Middle frontal gyrus (tissue), 1 donor: Measurements from ENCODE around the gene B4GALNT3.
"Not testable (repeated sequence)": the region's sequence is repeated elsewhere in the genome, so short reads cannot be mapped to it uniquely, and the experiment has no call there.

Experiments
- DNase-seq: peaks from one replicate; pipeline ENCODE4 v3.0.0-alpha.2; 2015; ENCODE audit warnings: low spot score; ENCODE audit errors: extremely low spot score

The B4GALNT3 gene

DNA sequence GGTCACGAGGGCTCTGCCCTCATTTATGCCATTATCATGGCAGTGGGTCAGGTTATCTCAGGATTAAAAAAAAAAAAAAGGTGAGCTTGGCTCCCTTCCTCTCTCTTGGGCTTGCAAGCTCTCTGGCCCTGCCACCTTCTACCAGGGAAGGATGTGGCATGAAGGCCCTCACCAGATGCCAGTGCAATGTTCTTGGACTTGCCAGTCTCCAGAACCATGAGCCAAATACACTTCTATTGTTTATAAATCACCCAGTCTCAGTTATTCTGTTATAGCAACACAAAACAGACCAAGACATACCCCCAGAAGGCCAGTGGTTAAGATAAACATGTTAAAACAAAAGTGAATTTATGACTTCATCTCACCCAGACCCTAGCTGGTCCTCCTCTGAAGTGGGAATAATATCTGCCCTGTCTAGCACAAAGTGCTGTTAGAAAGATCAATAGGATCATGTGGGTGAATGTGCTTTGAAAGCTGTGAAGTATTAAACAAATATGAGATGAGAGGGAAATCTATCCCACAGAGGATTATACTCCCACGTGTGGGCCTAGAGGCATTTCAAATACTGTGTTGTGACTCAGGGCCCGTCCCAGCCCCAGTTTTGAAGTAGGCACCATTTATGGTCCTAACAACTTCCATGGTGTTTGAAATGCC lies 114.9 kb downstream of the B4GALNT3 start:
- DNase-seq, result no peak

DNA sequence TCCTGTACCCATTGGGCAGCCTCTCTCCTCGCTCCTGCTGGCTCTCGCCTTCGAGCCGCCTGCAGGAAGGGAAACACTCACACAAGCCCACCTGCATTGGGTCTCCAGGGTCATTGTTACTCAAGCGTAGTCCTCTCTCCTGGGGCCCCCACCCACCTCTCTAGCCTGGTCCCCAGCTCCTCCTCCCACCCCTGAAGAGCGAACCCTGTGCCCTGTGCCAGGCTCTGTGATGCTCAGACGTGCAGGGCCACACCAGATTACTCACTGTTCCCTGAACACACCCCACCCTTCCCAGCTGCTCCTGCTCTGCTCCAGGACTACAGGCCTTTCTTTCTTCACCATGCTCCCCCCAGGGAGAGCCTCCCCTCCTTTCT lies 115.4 kb downstream of the B4GALNT3 start:
- no peak for DNase-seq

DNA sequence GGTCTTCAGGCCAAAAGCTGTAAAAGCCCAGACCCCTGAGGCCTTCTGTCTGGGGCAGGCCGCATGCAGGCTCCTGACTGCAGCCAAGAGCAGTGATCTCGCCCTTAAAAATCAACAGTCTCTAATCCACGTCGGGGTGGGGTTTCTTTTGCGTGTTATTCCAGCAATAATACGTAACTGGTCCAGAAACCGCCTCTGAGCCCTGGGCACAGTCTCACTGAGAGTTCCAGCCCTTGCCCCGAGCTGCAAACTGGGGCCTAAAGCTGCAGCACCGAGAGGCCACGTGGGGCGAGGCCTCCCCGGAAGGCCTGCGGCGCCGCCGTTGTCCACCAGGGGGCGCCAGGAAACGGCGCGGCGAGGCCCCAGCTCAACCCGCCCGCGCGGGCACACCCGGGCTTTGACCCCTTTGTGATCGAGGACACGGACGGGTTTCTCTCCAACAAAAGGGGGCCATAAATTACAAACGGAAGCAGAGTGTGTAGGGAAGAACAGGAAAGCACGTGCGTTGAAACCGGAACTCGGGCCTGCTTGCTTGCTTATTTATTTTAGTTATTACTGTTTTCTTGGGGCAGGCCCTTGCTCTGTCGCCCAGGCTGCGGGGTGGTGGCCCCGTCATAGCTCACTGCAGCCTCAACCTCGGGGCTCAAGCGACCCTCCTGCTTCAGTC lies 116.3 kb downstream of the B4GALNT3 start:
- DNase-seq, result peak; percentile 24

DNA sequence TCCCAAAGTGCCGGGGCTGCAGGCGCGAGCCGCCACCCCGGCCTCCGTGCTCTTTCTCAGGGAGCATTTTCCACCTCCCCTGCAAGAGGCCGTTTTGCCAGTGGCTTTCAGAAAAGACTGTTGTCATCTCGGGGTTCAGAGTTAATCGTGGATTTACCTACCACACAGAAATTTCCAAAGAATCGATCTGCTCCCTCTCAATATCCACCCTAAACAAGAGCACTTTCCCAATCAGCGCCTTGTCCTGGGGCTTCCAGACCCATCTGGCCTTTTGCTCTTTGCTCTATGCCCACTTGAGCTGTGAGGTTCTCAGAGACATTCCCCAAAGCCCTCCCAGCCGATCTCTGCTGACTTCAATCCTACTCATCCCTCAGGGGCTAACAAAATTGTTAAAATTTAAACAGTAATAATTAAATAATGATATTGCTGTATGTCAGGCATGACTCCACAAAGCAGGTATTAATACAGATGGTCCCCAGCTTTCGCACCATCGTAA lies 116.9 kb downstream of the B4GALNT3 start:
- no peak for DNase-seq

DNA sequence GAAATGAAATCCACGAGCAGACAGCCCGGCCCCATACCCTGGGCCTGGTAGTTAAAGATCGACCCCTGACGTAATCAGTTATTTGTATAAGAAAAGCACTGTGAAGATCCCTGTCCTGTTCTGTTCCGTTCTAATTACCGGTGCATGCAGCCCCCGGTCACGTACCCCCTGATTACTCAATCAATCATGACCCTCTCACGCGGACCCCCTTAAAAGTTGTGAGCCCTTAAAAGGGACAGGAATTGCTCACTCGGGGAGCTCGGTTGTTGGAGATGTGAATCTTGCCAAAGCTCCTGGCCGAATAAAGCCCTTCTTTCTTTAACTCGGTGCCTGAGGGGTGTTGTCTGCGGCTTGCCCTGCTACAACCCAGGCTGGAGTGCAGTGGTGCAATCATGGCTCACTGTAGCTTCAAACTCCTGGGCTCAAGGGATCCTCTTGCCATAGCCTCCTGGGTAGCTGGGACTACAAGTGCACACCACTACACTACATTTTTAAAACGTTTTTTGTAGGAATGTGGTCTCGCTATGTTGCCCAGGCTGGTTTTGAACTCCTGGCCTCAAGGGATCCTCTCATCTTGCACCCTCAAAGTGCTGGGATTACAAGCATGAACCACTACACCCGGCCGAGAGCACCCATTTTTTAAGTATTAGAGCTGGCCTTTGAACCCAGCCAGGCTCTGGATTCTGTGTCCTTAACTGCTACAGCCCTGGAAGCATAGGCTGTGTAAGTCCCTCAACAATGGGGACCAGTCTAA lies 118.4 kb downstream of the B4GALNT3 start:
- not testable (repeated sequence) for DNase-seq

DNA sequence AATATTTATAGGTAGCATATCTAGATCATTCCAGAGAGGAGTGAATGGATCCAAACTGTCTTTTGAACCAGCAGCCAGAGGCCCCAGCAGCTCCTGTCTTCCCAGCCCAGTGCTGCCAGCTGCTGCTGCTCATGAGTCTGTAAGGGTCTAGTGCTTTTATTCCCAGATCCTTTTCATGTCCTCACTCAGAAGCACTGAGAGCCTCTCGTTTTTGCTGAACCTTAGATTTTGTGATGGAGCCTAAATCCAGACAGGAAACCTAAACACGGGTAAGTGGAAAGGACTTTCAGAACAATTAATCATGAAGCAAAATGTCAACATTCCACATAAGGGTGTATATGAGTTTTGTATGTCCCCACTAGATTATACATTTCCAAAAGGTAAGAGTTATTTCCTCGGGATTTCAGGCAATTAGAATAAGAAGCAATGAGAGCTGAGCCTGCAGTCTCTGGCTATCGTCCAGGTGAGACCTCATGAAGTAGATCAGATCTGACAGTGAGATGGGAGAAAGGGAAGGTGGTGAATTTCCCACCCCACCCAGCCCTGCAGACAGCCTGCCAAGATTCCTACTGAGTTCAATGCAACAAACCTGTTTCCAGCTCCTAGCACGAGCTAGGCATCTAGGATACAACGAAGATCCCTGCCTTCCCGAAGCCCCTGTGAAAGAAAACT lies 119.1 kb downstream of the B4GALNT3 start:
- DNase-seq, result no peak

DNA sequence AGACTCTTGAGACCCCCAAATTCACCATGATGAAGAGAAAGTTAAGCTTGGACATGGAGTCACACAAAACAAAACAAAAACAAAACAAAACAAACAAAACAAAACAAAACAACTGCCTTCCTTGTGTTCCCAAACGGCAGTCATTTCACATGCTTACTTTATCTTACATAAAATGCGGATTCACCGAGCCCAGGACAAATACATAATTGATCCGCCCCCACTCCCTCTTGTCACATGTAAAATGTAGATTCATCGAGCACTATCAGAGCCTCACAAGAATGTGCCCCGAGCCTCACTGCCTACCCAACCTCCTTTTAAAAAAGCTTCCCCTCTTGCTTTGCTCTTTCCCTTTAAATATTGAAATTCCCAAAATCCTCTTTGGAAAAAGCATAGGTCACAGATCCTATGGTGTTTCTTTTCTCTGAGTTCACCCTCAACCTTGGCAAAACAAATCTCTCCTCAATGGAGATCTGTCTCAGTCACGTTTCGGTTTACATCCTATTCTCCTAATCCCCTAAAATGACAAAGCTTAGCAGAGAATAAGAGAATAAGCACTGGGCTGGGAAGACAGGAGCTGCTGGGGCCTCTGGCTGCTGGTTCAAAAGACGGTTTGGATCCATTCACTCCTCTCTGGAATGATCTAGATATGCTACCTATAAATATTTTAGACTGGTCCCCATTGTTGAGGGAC lies 119.8 kb downstream of the B4GALNT3 start:
- DNase-seq, result no peak

DNA sequence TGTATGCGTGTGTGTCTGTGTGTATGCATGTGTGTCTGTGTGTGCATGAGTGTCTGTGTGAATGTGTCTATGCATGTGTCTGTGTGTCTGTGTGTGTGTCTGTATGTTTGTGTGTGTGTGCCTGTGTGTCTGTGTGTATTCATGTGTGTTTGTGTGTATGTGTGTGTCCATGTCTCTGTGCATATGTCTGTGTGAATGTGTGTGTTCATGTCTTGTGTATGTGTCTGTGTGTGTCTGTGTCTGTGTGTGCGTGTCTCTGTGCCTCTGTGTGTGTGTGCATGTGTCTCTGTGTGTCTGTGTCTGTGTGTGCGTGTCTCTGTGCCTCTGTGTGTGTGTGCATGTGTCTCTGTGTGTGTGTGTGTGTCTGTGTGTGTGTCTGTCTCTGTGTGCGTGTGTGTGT lies 121.1 kb downstream of the B4GALNT3 start:
- no peak for DNase-seq

DNA sequence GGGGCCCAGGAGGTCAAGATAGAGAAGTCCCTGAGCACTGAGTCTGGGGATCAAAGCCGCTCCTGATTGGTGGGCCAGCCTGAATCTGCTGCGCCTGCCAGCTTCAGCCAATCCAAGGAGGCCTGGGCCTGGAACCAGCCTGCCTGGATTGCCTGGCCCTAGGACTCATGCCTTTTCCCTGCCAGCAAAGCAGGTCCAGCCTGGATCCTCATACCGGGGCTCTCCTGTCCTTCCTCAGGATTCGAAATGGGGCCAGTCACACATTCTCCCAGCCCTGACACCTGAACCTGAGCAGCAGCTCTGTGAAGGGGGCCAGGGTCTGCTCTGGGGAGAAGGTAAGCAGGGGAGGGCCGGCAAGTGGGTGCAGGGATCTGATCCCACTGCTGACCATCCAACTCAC lies 121.6 kb downstream of the B4GALNT3 start:
- DNase-seq, result no peak

DNA sequence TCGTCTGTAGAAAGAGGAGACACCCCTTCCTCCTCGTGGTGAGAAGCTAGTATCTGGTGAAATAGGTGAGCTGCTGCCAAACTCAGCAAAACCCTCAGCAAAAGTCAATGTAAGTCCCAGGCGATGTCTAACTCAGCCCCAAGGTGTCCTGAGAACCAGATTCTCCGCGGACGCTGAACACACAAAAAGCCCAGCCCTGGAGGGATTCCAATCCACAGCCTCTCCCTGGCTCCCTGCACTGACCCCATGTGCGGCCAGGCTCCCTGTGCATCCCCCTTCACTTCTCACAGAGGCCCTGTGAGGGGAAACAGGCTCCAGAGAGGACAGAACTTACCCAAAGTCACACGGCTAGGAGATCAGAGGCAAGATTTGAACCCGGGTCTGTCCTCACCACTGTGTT lies 122.0 kb downstream of the B4GALNT3 start:
- no peak for DNase-seq

DNA sequence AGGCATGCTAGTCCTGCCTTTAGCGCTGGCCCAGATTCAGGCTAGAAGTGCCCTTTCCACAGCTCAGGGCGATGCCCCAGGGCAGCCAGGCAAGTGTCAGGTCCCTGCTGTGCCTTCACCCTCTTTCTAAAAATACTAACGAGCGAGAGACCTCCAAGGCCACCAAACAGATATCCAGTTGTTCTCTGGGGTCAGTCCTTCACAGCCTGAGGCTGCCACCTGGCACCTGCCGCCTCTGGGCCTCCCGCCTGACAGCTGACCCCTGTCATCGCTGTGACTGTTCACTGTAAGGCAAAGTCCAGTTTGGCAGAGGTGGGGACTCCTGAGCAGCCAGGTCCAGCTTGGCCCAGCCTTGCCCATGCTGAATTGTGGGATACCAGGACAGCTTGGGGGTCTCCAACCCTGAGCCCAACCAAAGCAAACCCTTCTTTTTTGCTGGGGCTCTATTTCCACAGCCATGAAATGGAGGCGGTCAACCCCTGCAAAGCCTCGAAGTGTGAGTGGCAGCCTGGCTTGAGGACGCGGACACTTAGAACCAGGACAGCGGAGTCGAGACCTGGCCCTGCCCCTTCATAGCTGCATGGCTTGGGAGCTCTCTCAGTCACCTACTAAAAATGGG lies 123.6 kb downstream of the B4GALNT3 start:
- no peak for DNase-seq

DNA sequence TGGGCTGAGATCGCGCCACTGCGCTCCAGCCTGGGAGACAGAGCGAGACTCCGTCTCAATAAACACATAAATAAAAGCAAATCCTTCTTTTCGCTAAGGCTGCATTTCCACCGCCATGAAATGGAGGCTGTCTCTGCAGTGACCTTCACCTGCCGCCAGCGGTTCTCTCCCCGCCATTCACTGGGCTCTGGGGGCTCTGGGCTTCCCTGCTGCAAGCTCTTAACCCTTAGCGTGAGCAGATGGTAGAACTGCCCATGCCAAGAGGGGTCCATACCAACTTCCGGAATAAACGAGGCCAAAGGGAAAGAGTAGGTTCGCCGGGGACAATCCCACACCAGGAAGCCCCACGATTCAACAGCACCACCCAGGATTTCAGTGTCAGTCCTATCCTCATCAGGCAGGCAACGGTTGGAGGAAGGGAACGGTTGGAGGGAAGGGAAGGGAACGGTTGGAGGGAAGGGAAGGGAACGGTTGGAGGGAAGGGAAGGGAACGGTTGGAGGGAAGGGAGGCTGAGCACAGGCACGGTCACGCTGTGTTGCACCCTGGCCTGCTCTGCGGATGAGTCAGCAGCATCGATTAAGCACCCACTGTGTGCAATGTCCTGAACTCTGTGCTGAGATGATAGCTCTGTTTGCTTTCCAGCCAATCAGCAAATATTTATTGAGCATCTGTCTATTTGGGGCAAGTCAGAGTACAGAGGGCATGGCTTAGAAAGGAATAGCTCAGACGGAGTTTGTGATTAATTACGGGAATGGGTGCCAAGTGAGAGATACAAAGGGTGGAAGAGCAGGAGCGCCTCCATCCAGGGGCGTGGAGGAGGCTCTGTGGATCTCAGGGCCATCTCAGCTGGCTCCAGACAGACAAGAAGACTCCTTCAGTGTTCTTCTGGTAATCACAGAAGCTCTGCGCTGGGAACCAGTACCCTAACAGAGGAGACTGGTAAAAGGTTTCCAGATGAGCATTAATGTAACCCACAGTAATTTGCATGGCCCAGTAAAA lies 125.6 kb downstream of the B4GALNT3 start:
- no peak for DNase-seq

DNA sequence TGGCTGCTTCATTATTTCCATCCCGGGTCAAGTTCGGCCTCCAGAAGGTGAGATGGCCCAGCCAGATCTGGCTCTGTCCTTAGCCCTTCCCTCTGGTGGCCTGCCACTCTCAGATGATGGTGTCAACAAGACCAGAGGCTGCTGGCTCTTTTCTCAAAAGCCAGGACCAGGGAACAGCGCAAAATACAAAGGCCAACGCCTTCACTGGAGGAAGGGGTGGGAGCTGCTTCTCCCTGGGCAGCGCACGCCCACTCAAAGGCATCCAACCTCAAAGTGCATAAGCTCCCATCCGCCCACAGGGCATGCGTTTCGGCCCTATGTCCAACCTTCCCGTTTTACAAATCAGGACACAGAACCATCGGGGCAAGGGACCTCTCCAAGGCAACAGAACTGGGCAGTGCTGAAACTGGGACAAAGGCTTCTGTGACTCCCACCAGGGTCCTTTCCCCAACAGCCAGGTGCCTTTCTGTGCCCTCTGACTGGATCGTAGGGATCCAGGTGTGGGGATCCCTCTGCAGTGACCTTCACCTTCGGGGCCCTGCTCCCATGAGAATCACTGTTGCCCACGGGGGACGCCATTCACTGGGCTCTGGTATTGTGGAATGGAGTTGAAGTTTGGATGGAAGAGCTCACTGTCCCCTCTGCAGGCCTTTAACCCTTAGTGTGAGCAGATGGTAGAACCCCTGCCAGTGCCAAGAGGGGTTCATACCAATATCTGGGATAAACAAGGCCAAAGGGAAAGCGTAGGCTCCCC lies 126.8 kb downstream of the B4GALNT3 start:
- DNase-seq, result no peak

DNA sequence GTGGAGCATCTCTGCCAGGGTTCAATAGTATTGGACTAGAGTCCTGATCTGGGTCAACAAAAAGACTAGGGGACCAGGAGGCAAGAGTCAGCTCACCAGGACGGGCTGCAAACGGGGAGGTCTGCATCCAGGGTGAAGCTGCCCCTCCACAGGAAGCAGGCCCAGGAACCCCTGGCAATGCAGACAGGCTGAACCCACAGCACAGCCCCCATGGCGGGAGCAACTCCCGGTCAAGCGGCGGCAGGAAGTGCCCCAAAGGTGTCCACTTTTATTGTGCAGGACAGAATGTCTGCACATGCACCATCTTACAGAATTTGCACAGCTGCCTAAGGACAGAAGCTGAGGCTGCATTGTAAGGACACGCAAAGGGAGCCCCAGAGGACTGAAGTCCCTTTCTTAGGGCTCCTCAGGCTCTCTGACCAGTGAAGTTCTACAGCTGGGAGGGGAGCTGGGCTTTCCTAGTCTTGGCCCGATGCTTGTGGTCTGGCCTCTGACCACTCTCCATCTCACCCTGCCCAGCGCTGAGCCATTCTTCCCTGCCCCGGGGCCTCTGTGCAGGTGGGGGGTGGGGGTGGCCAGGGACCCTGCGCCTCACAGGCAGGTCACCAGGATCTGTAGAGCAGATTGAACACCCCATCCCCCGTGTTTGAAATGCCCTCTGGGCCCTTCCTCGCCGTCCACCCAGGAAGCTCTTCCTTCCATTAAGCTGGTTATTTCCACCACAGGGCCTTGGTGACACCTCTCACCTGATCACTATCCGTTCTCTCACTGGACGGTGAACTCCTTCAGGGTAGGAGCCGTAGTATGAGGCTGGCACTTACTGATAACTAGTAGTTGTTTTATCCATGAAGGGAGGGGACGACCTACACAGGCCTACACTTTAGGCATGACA lies 127.6 kb downstream of the B4GALNT3 start:
- no peak for DNase-seq

DNA sequence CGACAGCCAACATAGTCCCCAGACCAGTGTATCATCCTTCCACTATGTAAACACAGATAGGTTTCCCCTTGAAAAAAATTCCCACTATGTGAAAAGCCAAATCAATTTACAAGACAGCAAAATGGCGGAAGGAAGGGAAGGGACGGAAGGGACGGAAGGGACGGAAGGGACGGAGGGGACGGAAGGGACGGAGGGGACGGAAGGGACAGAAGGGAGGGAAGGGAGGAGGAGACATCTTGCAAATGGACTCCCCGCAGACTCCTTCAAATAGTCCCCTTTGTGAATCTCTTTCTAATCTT lies 128.2 kb downstream of the B4GALNT3 start:
- no peak for DNase-seq

DNA sequence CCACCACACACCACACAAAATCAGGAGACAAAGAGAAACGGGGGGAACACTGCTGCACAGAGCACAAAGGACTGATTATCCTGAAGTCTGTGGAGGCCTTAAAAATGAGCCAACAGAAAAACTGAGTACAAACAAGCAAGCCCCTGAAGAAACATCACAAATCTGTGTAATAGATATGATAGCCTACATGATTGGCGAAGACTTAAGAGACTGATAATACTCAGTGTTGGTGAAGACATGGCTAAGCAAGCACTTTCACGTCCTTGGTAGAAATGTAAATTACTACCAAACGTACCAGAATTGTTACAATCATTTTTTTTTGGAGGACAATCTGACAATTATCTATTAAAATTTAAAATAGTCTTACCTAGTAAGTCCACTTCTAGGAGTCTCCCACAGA lies 128.9 kb downstream of the B4GALNT3 start:
- no peak for DNase-seq

DNA sequence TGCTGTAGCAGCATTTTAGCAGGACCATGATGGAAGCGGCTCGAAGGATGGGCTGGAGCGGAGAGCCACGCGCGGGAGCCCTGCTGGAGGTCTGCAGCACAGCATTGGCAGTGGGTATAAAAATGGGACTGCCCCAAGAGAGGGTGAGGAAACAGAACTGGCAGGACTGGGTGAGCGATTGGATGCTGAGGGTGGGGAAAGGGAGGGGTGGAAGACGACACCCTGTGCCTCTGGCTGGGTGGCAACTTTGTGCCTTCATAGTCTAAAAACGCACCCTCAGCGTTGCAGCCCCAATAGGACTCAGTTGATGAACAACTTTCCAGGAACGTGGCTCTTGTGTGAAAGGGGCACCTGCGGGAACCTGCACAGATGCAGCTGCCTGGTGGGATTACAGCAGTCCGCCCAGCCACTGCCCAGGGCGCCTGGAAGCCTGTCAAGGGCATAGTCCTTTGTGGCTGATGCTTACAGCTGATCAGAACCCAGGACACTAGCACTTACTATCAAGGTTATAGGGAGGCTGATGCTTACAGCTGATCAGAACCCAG lies 130.5 kb downstream of the B4GALNT3 start:
- no peak for DNase-seq
